ENCODE measurements around the gene VAV2.
"Not testable (repeated sequence)": the region's sequence is repeated elsewhere in the genome, so short reads cannot be mapped to it uniquely, and the experiment has no call there.

The VAV2 gene

GRCh38 chr9:133938086-133938485 lies 54.0 kb downstream of the VAV2 start:
- DNase-seq (ENCODE audit: low read depth), result no peak

DNA sequence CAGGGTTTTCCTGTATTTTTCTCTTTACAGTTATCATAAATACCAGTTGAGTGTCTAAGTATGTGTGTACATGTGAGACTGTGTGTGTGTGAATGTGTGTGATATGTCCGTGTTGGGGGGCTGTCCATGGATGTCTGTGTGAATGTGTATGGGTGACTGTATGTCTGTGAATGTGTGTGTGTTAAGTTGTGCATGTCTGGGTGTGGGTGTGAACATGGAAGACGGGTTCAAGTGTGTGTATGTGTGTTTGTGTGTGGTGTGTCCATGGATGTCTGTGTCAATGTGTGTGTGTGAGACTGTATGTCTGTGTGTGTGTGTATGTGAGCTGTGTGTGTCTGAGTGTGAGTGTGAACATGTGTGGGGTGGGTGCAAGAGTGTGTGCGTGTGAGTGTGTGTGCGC lies 55.0 kb downstream of the VAV2 start:
- DNase-seq (ENCODE audit: low read depth), result no peak

DNA sequence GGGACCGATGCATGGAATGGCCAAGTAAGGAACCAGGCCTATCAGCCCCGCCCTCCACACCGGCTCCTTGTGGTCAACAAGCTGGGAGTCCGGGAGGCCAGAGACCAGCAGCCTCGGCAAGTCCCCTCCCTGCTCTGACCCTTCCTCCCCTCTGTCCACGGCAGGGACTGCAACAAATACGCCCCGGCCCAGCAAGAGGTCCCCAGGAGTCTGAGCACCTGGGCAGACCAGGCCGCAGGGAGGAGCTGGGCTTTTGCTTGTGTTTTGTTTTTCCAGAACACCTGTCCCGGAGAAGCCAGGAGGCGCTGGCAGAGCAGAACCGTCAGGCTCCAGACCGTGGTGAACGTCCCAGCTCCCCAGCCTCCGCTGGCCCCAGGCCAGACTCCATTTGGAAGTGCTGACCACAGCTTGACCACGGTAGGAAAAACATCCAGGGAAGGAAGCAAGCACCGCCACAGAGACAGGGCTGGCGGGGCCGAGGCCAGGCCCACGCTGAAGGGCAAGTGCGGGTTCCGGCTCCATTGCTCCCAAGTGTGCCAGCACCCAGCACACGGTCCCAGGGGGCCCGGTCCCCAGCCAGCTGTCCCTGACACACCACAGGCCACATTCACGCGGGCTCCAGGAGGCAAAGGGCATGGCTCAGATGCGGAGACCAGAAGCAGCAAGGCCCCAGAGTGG lies 56.7 kb downstream of the VAV2 start:
- DNase-seq (ENCODE audit: low read depth), result no peak

DNA sequence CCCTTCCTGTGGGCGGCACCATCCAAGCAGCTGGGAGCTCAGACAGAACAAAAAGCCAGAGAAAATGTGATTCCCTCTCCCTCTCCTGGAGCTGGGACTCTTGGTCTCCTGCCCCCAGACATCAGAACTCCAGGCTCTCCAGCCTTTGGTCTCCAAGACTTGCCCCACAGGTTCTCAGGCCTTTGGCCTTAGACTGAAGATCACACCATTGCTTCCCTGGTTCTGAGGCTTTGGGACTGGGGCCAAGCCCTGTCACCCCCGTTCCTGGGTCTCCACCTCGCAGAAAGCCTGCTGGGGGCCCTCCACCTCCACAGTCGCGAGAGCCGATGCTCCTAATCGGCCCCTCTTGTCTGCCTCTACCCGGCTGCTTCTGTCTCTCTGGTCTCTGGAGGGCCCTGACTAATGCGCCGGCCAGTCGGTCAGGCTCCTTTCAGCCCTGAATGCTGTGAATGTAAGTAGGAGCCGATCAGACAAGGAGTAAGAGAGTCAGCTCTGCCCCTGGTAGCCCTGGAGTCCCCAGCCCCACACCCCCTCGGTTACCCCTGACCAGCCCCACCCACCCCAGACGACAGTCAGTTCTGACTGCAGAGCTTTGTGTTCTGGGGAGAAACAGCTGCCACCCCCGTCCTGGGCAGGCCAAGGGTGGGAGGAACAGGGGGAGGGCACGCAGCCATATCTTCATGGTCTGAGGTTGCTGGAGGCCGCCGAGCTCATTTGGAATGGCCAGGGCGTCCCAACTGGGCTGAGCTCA lies 57.5 kb downstream of the VAV2 start:
- no peak for DNase-seq (ENCODE audit: low read depth)

- DNase-seq (ENCODE audit: low read depth), result no peak
Observed at GRCh38 chr9:133933426-133934026, 58.6 kb downstream of the VAV2 start.

DNA sequence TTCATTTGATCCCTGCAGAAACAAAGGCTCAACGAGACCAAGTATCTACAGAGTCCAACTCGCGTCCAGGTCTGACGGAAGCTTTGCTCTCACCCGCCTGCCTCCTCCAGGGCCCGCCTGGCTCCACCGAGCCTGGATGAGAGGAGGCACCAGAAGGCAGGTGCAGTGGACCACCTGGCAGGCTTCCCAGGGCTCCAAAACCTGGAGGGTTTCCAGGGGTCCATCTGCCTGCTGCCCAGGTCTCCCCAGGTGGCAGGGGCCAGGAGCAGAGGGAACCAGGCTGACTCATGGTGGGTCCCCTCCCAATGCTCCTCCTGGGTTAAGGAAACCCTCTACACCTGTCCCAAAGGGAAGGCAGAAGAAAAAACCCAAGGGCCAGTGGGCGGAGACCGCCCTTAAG lies 59.5 kb downstream of the VAV2 start:
- no peak for DNase-seq (ENCODE audit: low read depth)

GRCh38 chr9:133932181-133932580 lies 59.9 kb downstream of the VAV2 start:
- no peak for DNase-seq (ENCODE audit: low read depth)

GRCh38 chr9:133930682-133931485 lies 61.2 kb downstream of the VAV2 start:
- no peak for DNase-seq (ENCODE audit: low read depth)

DNA sequence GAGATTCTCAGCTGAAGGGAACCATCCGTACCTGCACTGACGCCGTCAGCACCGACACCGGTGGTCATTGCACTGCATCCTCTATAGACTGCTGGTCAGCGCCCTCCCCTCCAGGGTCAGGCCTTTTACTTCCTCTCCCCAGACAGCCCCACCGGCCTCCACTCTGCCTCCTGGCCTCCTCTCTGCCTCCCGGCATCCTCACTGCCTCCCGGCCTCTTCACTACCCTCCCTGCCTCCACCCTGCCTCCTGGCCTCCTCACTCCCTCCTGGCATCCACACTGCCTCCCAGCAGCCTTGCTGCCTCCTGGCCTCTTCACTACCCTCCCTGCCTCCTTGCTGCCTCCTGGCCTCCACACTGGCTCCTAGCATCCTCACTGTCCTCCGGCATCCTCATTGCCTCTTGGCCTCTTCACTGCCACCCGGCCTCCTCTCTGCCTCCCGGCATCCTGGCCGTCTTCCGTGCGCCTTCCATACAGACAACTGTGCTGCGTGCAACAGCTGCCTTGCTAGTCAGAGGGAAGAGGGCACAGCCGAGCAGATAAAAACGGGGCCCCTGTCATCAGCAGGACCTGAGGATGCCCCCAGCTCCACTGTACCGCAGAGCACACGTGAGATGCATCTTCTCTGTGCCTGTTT lies 62.0 kb downstream of the VAV2 start:
- no peak for DNase-seq (ENCODE audit: low read depth)

GRCh38 chr9:133929599-133929998 lies 62.5 kb downstream of the VAV2 start:
- DNase-seq (ENCODE audit: low read depth), result no peak

- DNase-seq (ENCODE audit: low read depth), result no peak
Observed at GRCh38 chr9:133928248-133928764, 63.8 kb downstream of the VAV2 start.

GRCh38 chr9:133927041-133927440 lies 65.1 kb downstream of the VAV2 start:
- DNase-seq (ENCODE audit: low read depth), result no peak

GRCh38 chr9:133926165-133926856 lies 65.8 kb downstream of the VAV2 start:
- no peak for DNase-seq (ENCODE audit: low read depth)

- no peak for DNase-seq (ENCODE audit: low read depth)
Observed at GRCh38 chr9:133924453-133924852, 67.7 kb downstream of the VAV2 start.

DNA sequence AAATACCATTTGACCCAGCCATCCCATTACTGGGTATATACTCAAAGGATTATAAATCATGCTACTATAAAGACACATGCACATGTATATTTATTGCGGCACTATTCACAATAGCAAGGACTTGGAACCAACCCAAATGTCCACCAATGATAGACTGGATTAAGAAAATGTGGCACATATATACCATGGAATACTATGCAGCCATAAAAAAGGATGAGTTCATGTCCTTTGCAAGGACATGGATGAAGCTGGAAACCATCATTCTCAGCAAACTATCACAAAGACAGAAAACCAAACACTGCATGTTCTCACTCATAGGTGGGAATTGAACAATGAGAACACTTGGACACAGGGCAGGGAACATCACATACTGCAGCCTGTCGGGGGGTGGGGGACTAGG lies 68.5 kb downstream of the VAV2 start:
- DNase-seq (ENCODE audit: low read depth), result not testable (repeated sequence)

- no peak for DNase-seq (ENCODE audit: low read depth)
Observed at GRCh38 chr9:133921866-133922265, 70.3 kb downstream of the VAV2 start.

DNA sequence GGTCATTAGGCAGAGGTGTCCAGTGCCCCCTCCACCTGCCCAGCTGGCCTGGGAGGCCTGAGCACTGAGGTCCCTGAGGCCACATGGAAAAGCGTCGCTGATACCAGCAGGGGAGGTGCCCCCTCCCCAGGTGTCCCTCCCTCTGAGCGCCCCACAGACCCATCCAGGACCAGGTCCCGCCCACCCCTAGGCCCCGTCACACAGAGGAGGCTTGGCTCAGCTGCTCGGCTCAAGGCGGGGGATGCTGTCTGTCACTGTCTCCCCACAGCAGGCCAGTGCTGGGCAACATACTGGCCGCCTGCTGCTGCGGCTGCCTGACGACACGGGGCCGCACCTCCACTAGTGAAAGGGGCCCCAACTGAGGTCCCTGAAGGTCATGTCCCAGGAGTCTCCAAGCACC lies 71.7 kb downstream of the VAV2 start:
- DNase-seq (ENCODE audit: low read depth), result no peak

GRCh38 chr9:133919253-133920115 lies 72.6 kb downstream of the VAV2 start:
- no peak for DNase-seq (ENCODE audit: low read depth)

DNA sequence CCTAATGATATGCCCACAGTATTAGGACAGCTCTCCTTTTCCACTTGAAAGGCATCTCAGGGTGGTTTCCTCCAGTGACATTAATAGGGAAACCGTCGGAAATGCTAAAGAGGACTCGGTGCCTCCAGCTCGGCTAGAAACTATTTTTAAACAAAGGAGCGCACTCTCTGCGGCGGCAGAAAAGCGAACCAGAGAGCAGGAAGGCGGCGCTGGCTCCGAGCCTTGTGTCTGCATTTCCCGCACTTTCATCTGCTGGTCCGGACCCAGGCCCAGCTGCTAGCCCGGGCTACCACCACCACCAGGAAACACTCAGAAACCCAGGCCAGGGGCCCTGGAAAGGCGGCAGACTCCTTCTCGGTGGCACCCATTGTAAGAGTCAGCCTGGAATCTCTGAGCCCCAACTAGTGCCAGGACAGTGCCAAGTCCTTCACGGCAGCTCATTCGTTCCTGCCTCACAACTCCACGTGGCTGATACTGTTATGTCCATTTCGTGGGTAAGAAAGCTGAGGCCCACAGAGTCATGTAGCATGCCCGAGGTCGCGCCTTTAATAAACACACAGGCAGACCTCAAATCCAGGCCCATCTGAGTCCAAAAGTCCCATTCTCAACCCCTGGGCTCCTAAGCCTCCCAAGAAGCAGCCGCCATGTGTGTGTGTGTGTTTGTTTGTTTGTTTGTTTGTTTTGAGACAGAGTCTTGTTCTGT lies 73.9 kb downstream of the VAV2 start:
- DNase-seq (ENCODE audit: low read depth), result no peak

DNA sequence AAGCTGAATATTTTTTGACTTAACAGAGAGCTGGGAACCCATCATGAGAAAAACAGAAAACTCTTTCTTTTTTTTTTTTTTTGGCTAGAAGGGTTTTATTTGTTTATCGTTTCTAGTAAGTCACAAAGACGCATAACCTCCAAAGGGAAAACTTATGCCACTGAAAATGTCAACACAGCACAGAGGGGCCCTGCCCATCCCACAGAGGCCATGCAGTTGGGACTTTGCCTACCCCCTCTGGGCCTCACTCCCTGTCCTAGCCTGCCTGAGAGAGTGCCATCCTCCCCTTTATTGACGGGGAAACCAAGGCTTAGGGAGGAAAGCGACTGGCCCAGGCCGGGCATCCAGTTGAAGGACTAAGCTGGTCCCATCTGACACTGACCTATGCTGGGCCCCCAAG lies 74.7 kb downstream of the VAV2 start:
- no peak for DNase-seq (ENCODE audit: low read depth)

All from CMK (cell line).